ENCODE measurements around the gene INSIG2. TPM values are rescaled to one million over a fixed set of nuclear protein-coding genes. Genes with fewer than 3 reads are reported as not detected.

INSIG2 gene
- total and polyA plus RNA-seq, 9 of the 15 experiments (the other 6 are each of a cell fraction or from before 2014, with no cell fraction given), result 1.5 to 34.2 (median 6.4) TPM

DNA sequence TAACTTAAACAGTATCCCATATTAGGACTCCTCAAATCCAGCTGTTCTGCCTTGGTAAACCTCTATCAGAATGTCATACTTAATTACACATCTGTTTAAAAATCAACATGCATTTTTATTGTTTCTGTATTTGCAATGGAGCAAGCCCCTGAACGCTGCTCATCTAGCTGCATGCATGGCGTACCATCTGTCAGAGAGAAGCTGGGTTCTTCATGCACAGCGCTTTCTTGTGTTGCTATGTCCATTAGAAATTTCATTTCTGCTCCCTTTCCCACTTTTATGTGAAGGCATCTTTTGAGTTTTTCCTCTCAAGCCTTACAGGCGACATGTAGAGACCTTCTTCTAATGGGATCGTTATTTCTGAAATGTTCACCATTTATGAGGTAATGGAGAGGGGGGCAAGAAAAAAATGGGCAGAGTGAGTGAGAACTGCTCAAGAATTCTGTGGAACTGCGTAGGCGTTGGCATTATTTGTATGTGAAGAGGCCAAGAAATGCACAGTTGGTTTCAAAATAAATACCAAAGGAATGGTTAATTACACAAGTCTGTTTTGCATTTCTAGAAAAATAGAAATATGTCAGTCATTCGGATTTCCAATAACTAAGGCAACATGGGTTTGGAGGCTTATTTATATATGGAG lies 31.6 kb downstream of the INSIG2 start (continued):
- TF ChIP-seq, protein P1, sequence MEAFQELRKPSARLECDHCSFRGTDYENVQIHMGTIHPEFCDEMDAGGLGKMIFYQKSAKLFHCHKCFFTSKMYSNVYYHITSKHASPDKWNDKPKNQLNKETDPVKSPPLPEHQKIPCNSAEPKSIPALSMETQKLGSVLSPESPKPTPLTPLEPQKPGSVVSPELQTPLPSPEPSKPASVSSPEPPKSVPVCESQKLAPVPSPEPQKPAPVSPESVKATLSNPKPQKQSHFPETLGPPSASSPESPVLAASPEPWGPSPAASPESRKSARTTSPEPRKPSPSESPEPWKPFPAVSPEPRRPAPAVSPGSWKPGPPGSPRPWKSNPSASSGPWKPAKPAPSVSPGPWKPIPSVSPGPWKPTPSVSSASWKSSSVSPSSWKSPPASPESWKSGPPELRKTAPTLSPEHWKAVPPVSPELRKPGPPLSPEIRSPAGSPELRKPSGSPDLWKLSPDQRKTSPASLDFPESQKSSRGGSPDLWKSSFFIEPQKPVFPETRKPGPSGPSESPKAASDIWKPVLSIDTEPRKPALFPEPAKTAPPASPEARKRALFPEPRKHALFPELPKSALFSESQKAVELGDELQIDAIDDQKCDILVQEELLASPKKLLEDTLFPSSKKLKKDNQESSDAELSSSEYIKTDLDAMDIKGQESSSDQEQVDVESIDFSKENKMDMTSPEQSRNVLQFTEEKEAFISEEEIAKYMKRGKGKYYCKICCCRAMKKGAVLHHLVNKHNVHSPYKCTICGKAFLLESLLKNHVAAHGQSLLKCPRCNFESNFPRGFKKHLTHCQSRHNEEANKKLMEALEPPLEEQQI (IDR thresholded peaks at IDR 0.05), result no peak
- TF ChIP-seq SREBF1 (IDR thresholded peaks at IDR 0.05; ENCODE audit: borderline replicate concordance, low read depth, low read length) (no peak), ZBTB33 (CRISPR knock-in tag; IDR thresholded peaks at IDR 0.05) (no peak), CTBP1 (IDR thresholded peaks at IDR 0.05; ENCODE audit: borderline replicate concordance) (no peak), ZNF717 (CRISPR knock-in tag; IDR thresholded peaks at IDR 0.05) (no peak)

- ChIA-PET POLR2A (no interaction called here), CTCF (ENCODE audit: low intra/inter-chr PET ratio) (no interaction called here)
- no peak overlapping the region for H2AFZ ChIP-seq (ENCODE audit: low read depth, low read length)
- H3K4me2 ChIP-seq (ENCODE audit: insufficient read depth, low read length), result no peak overlapping the region
- H3K27me3 ChIP-seq (ENCODE audit: control insufficient read depth in 2 of 2, insufficient read depth in 2 of 2, low read length in 2 of 2), result peaks cover 16 to 31% of the 10 kb centered on the region in 2 experiments
- no peak overlapping the region for H3K4me3 ChIP-seq
- H3K9me3 ChIP-seq (replicated peaks; ENCODE audit: control insufficient read depth, insufficient read depth, low read depth, low read length), result no peaks in the 10 kb centered on the region
- no peaks in the 10 kb centered on the region for H3K9me1 ChIP-seq (ENCODE audit: control insufficient read depth, insufficient read depth, low read length)
- in situ Hi-C loops (cut with MboI), result no loop called here
- H3K36me3 ChIP-seq (ENCODE audit: control insufficient read depth, insufficient read depth, low read length), result no peaks in the 10 kb centered on the region
- H3K9ac ChIP-seq (ENCODE audit: insufficient read depth in 1 of 2, low read depth in 2 of 2, low read length in 2 of 2), result no peak overlapping the region
- no TSS peak for BruUV-seq (replicated peaks)
- DNase-seq (ENCODE audit: extremely low read depth in 1 of 4, low spot score in 3 of 4) (no peak), ATAC-seq (no peak), FAIRE-seq (no peak)
- no peaks in the 10 kb centered on the region for H4K20me1 ChIP-seq (replicated peaks; ENCODE audit: control insufficient read depth, insufficient read depth, low read length)
- intact Hi-C loops (cut with micrococcal nuclease), result no loop called here
- H3K79me2 ChIP-seq (ENCODE audit: control insufficient read depth, insufficient read depth, low read length), result no peaks in the 10 kb centered on the region
- H3K4me1 ChIP-seq (replicated peaks in 1 of 2; ENCODE audit: control insufficient read depth in 2 of 2, insufficient read depth in 2 of 2, low read length in 2 of 2), result no peaks in the 10 kb centered on the region
- H3K27ac ChIP-seq (ENCODE audit: extremely low read depth, low read depth, low read length), result no peak overlapping the region
- 2% methylated on average over 4 of the region's 4 CpGs for WGBS (ENCODE audit: insufficient coverage, low coverage, missing lambda C conversion rate)
- TF ChIP-seq GABPB2 (CRISPR knock-in tag; conservative IDR thresholded peaks at IDR 0.05), result no peak
- TF ChIP-seq ZNF696 (CRISPR knock-in tag; conservative IDR thresholded peaks at IDR 0.05), result no peak
- TF ChIP-seq BRF1 (IDR thresholded peaks at IDR 0.05; ENCODE audit: borderline replicate concordance, extremely low read depth, insufficient read length), result no peak
- no peak for TF ChIP-seq ZNF655 (CRISPR knock-in tag; IDR thresholded peaks at IDR 0.05)
- TF ChIP-seq ARID3A (IDR thresholded peaks at IDR 0.05; ENCODE audit: borderline replicate concordance, low read depth, low read length), result no peak
- TF ChIP-seq HDGF (IDR thresholded peaks at IDR 0.05), result no peak
- TF ChIP-seq, protein P2, sequence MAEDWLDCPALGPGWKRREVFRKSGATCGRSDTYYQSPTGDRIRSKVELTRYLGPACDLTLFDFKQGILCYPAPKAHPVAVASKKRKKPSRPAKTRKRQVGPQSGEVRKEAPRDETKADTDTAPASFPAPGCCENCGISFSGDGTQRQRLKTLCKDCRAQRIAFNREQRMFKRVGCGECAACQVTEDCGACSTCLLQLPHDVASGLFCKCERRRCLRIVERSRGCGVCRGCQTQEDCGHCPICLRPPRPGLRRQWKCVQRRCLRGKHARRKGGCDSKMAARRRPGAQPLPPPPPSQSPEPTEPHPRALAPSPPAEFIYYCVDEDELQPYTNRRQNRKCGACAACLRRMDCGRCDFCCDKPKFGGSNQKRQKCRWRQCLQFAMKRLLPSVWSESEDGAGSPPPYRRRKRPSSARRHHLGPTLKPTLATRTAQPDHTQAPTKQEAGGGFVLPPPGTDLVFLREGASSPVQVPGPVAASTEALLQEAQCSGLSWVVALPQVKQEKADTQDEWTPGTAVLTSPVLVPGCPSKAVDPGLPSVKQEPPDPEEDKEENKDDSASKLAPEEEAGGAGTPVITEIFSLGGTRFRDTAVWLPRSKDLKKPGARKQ (CRISPR knock-in tag; IDR thresholded peaks at IDR 0.05), result no peak
These were observed 32.1 kb downstream of the INSIG2 start for GRCh38 chr2:118120401-118120780.
